HCT116 (cell line): ENCODE results near the gene NAV1. TPM values are rescaled to one million over a fixed set of nuclear protein-coding genes. Genes with fewer than 3 reads are reported as not detected.

Source experiments
- ATAC-seq: fragments of 200-7000 bp; cut with Tn5 transposase; 2 replicates; pipeline ENCODE4 v1.9.1; 2020; ENCODE audit warnings: mild to moderate bottlenecking, moderate library complexity
- BruUV-seq: library from RNA; stranded (reverse); fragments of 400-500 nt; replicated peaks from 2 replicates; lab custom pipeline; 2021; lab: Mats Ljungman, UMichigan
- CTCF ChIA-PET: fragments of 300-600 bp; sonication (Branson Sonifier 250); formaldehyde crosslinking; loops from one replicate; lab custom pipeline; 2021; ENCODE audit warnings: antibody characterized with exemption; lab: Charles Lee
- POLR2A ChIA-PET: fragments of 300-600, 350-600 bp; sonication (Branson Sonifier 250); formaldehyde crosslinking; loops from one replicate; lab custom pipeline; 2021; ENCODE audit warnings: antibody characterized with exemption; lab: Charles Lee
- RAD21 ChIA-PET, 2 experiments: fragments of 300-600 bp; sonication (Branson Sonifier 250); formaldehyde crosslinking; loops; one replicate each; lab custom pipeline; 2023; ENCODE audit warnings: low total read pairs in 2 of 2; ENCODE audit not compliant: uncharacterized antibody in 2 of 2, unreplicated experiment in 2 of 2, low non-redundant PET in 1 of 2; lab: Charles Lee
- DNase-seq: peaks from one replicate; pipeline ENCODE4 v3.0.0-alpha.2; 2010; ENCODE audit warnings: low read depth, low spot score
- H2AFZ ChIP-seq: fragments of 200-600 bp; shearing (Covaris generic), sonication (generic); 2 replicates; pipeline ENCODE4 v1.6.1; 2017; ENCODE audit warnings: low read depth, mixed run types, mixed read lengths, antibody characterized with exemption, low read length; ENCODE audit not compliant: poor library complexity, severe bottlenecking
- H3K27ac ChIP-seq: 2 replicates; pipeline ENCODE4 v1.5.1; 2012; ENCODE audit warnings: low read depth, low read length
- H3K27me3 ChIP-seq: fragments of 200-600 bp; sonication (generic); 2 replicates; pipeline ENCODE4 v1.6.1; 2016; ENCODE audit warnings: mixed run types, low read length, mixed read lengths; ENCODE audit not compliant: insufficient read depth
- H3K36me3 ChIP-seq, 2 experiments: fragments of 200-500 bp in 1 of 2; fragments of 200-600 bp in 1 of 2; sonication (Bioruptor generic) in 1 of 2; sonication (generic) in 1 of 2; 2 replicates each; pipeline versions ENCODE4 v1.5.1 to v1.6.1; 2014 to 2016; ENCODE audit warnings: low read length in 2 of 2, inconsistent platforms in 1 of 2, mixed read lengths in 1 of 2, mixed run types in 1 of 2; ENCODE audit not compliant: insufficient read depth in 2 of 2, control insufficient read depth in 1 of 2
- H3K4me1 ChIP-seq, 2 experiments: fragments of 200-600 bp in 1 of 2; sonication (generic) in 1 of 2; 2 replicates each; pipeline versions ENCODE4 v1.5.1 to v1.6.1; 2012 to 2017; ENCODE audit warnings: low read length in 2 of 2, inconsistent platforms in 1 of 2, mild to moderate bottlenecking in 1 of 2, mixed read lengths in 1 of 2, mixed run types in 1 of 2, moderate library complexity in 1 of 2; ENCODE audit not compliant: insufficient read depth in 2 of 2, control insufficient read depth in 1 of 2
- H3K4me2 ChIP-seq: fragments of 200-600 bp; sonication (generic); 2 replicates; pipeline ENCODE4 v1.6.1; 2017; ENCODE audit warnings: mixed run types, low read length, mixed read lengths
- H3K4me3 ChIP-seq, 2 experiments: fragments of 200-600 bp in 1 of 2; sonication (generic) in 1 of 2; replicated peaks in 1 of 2; 2 replicates each; pipeline ENCODE4 v1.5.1; 2011 to 2016; ENCODE audit warnings: low read length in 2 of 2, control low read depth in 1 of 2, low read depth in 1 of 2, mild to moderate bottlenecking in 1 of 2, mixed read lengths in 1 of 2, mixed run types in 1 of 2
- H3K79me2 ChIP-seq: fragments of 200-600 bp; sonication (generic); 2 replicates; pipeline ENCODE4 v1.6.1; 2017; ENCODE audit warnings: mild to moderate bottlenecking, mixed run types, low read length, moderate library complexity, mixed read lengths; ENCODE audit not compliant: insufficient read depth
- H3K9ac ChIP-seq: fragments of 200-600 bp; sonication (generic); 2 replicates; pipeline ENCODE4 v1.6.1; 2016; ENCODE audit warnings: low read length, mixed read lengths
- H3K9me2 ChIP-seq: fragments of 200-600 bp; sonication (generic), shearing (Covaris generic); 2 replicates; pipeline ENCODE4 v1.6.1; 2017; ENCODE audit warnings: mixed run types, mild to moderate bottlenecking, moderate library complexity; ENCODE audit not compliant: insufficient read depth
- H3K9me3 ChIP-seq, 2 experiments: fragments of 200-500 bp in 1 of 2; fragments of 200-600 bp in 1 of 2; sonication (Bioruptor generic) in 1 of 2; sonication (generic) in 1 of 2; 2 replicates each; pipeline ENCODE4 v1.6.1; 2014 to 2017; ENCODE audit warnings: low read length in 2 of 2, mixed read lengths in 2 of 2, inconsistent platforms in 1 of 2, low read depth in 1 of 2, mild to moderate bottlenecking in 1 of 2, mixed run types in 1 of 2, moderate library complexity in 1 of 2; ENCODE audit not compliant: control insufficient read depth in 1 of 2, insufficient read depth in 1 of 2
- H4K20me1 ChIP-seq: fragments of 200-600 bp; sonication (generic), shearing (Covaris generic); 2 replicates; pipeline ENCODE4 v1.6.1; 2017; ENCODE audit warnings: mixed run types, mild to moderate bottlenecking, moderate library complexity; ENCODE audit not compliant: insufficient read depth
- ATF3 ChIP-seq: IDR thresholded peaks from 2 replicates; pipeline ENCODE4 v1.6.1; 2012
- CBX3 ChIP-seq: IDR thresholded peaks from 2 replicates; pipeline ENCODE4 v1.6.1; 2012; ENCODE audit warnings: low read depth
- EZH2phosphoT487 ChIP-seq: fragments of 200-600 bp; IDR thresholded peaks from 2 replicates; pipeline ENCODE4 v1.6.1; 2018; ENCODE audit warnings: antibody characterized with exemption, borderline replicate concordance
- FOSL1 ChIP-seq: IDR thresholded peaks from 2 replicates; pipeline ENCODE4 v1.6.1; 2012; ENCODE audit warnings: low read depth
- POLR2A ChIP-seq: IDR thresholded peaks from 2 replicates; pipeline ENCODE4 v1.7.0; 2011; ENCODE audit warnings: borderline replicate concordance; ENCODE audit not compliant: insufficient read depth, insufficient read length; ENCODE audit errors: extremely low read depth
- SIN3A ChIP-seq: IDR thresholded peaks from 2 replicates; pipeline ENCODE4 v1.6.1; 2012; ENCODE audit warnings: low read depth
- SP1 ChIP-seq: IDR thresholded peaks from 2 replicates; pipeline ENCODE4 v1.6.1; 2012; ENCODE audit warnings: low read depth
- SRF ChIP-seq: IDR thresholded peaks from 2 replicates; pipeline ENCODE4 v1.6.1; 2012; ENCODE audit warnings: low read depth
- TCF7L2 ChIP-seq: IDR thresholded peaks from 2 replicates; pipeline ENCODE4 v1.7.0; 2011; ENCODE audit warnings: borderline replicate concordance, inconsistent platforms; ENCODE audit not compliant: insufficient read depth, insufficient read length; ENCODE audit errors: extremely low read depth
- ZFX ChIP-seq: fragments of 450-650 bp; IDR thresholded peaks from 2 replicates; pipeline ENCODE4 v1.6.1; 2017
- intact Hi-C: fragments of 100-400 bp; cut with micrococcal nuclease; formaldehyde crosslinking; loops from 2 replicates; pipeline ENCODE4 v1.10.0; 2022
- total RNA-seq: library from RNA; stranded (reverse); gene quantifications from one replicate; pipeline ENCODE4 v1.2.1, GENCODE V29; 2021; ENCODE audit not compliant: unreplicated experiment
- TF ChIP-seq, protein P1 (sequence below), 3 experiments: fragments of 200-600 bp in 1 of 3; sonication (generic) in 1 of 3; IDR thresholded peaks in 2 of 3; conservative IDR thresholded peaks in 1 of 3; 2 replicates each; pipeline ENCODE4 v1.5.1; 2012 to 2017; ENCODE audit warnings: low read depth in 2 of 3, low read length in 2 of 3, antibody characterized with exemption in 1 of 3, borderline replicate concordance in 1 of 3, control low read depth in 1 of 3, mild to moderate bottlenecking in 1 of 3, mixed read lengths in 1 of 3, mixed run types in 1 of 3, moderate library complexity in 1 of 3; ENCODE audit not compliant: insufficient read depth in 1 of 3

The NAV1 gene
- total RNA-seq, 1 experiment from 2014 or later, result 22.8 TPM

DNA sequence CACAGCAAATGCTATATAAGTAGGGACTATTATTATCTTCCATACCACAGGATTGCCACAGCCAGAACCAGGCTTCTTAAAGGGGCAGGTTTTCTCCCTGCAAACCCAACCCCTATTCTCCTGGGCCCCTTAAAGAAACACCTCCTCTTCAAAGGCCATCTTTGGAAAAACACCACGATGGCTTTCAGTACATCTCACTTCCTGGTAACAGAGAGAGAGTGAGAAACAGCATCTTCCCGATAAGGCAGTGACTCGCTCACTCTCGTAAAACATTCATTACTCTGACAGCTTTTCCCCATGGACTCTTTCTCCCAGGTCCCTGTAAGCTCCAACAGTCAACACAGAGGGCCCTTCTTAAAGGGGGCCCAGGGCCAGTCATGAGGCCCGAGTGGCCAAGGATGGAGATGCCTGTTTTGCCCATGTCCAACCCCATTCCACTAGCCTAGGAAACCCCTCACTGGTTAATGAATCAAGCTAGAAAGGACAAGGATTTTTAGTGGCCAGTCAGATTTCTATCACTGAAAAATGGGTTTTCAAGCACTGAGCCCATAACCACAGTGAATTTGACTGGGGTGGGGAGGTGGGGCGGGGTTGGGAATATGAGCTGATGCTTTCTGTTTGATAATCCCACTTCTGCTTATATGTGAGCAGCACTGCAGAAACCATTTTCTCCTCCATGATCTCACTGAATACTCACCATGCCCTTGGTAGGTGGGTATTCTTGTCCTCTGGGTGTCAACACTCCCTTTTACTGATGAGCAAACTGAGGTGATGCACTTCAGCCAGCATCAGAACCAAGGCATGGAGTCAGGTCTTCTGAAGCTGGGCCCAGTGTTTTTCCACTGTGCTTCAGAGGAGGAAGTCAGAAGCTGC is 3.6 kb upstream of the NAV1 start:
- peak overlapping the region; percentile 65 for H3K4me2 ChIP-seq
- H3K4me1 ChIP-seq, result peaks cover 24 to 52% of the 10 kb centered on the region in 2 experiments
- H3K27ac ChIP-seq, result no peak overlapping the region
- RAD21 ChIA-PET, result interaction anchor here in 1 of 2 experiments (0.7 to 1.3 kb wide), 3 partner anchors 11 to 258 kb away, joined by 3 to 4 read pairs (median 3); no protein-coding TSS in a partner anchor
- H3K79me2 ChIP-seq, result no peaks in the 10 kb centered on the region
- BruUV-seq, result no TSS peak
- intact Hi-C loops, result no loop called here
- H3K27me3 ChIP-seq, result no peaks in the 10 kb centered on the region
- no peaks in the 10 kb centered on the region for H3K36me3 ChIP-seq
- H3K9me3 ChIP-seq, result no peaks in the 10 kb centered on the region
- no peak overlapping the region for H3K4me3 ChIP-seq
- no peaks in the 10 kb centered on the region for H4K20me1 ChIP-seq
- ATAC-seq, result no peak
- H3K9ac ChIP-seq, result peak overlapping the region; percentile 16; the same call in 1 of the 2 replicates
- CTCF ChIA-PET, result interaction anchor here (1.1 to 1.4 kb wide), 3 partner anchors 9 to 174 kb away, joined by 3 to 4 read pairs (median 4); no protein-coding TSS in a partner anchor
- POLR2A ChIA-PET, result interaction anchor here (0.6 to 1.8 kb wide), 3 partner anchors 179 to 432 kb away, joined by 3 to 5 read pairs (median 4); no protein-coding TSS in a partner anchor
- H3K9me2 ChIP-seq, result no peaks in the 10 kb centered on the region
- peak; percentile 28 for DNase-seq
- TF ChIP-seq SP1, result peak; percentile 51
- no peak for TF ChIP-seq ATF3
- no peak for TF ChIP-seq POLR2A
- TF ChIP-seq, protein P1, sequence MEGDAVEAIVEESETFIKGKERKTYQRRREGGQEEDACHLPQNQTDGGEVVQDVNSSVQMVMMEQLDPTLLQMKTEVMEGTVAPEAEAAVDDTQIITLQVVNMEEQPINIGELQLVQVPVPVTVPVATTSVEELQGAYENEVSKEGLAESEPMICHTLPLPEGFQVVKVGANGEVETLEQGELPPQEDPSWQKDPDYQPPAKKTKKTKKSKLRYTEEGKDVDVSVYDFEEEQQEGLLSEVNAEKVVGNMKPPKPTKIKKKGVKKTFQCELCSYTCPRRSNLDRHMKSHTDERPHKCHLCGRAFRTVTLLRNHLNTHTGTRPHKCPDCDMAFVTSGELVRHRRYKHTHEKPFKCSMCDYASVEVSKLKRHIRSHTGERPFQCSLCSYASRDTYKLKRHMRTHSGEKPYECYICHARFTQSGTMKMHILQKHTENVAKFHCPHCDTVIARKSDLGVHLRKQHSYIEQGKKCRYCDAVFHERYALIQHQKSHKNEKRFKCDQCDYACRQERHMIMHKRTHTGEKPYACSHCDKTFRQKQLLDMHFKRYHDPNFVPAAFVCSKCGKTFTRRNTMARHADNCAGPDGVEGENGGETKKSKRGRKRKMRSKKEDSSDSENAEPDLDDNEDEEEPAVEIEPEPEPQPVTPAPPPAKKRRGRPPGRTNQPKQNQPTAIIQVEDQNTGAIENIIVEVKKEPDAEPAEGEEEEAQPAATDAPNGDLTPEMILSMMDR (IDR thresholded peaks at IDR 0.05 in 2 of 3, conservative IDR thresholded peaks at IDR 0.05 in 1 of 3; ENCODE audit: borderline replicate concordance in 1 of 3, insufficient read depth in 1 of 3, low read depth in 2 of 3, low read length in 2 of 3), result no peak
- TF ChIP-seq ZFX, result no peak
- TF ChIP-seq TCF7L2, result no peak
- TF ChIP-seq EZH2phosphoT487, result no peak
- no peak for TF ChIP-seq SIN3A
- 0 out of 2 replicates have a peak, but pooled peaks have one; percentile 19 for TF ChIP-seq FOSL1
- TF ChIP-seq CBX3, result no peak
- peak; percentile 75 for TF ChIP-seq SRF
- peak overlapping the region; percentile 23 for H2AFZ ChIP-seq
